A673 (cell line): Measurements from ENCODE around the gene GRIK3. TPM values are rescaled to one million over a fixed set of nuclear protein-coding genes. Genes with fewer than 3 reads are reported as not detected.

Experiments
- BruUV-seq: library from RNA; stranded (reverse); fragments of 400-500 nt; replicated peaks from 2 replicates; lab custom pipeline; 2021; lab: Mats Ljungman, UMichigan
- CTCF ChIA-PET: fragments of 300-600 bp; sonication (Branson Sonifier 250); formaldehyde crosslinking; loops from one replicate; lab custom pipeline; 2022; ENCODE audit warnings: antibody characterized with exemption; lab: Charles Lee
- POLR2A ChIA-PET: fragments of 300-600 bp; sonication (Branson Sonifier 250); formaldehyde crosslinking; loops from one replicate; lab custom pipeline; 2022; ENCODE audit warnings: antibody characterized with exemption; ENCODE audit not compliant: low non-redundant PET; lab: Charles Lee
- DNase-seq: peaks from one replicate; pipeline ENCODE4 v3.0.0-alpha.2; 2015; ENCODE audit warnings: low spot score
- H3K27ac ChIP-seq: fragments of 200-600 bp; sonication (generic); 2 replicates; pipeline ENCODE4 v1.5.1; 2016; ENCODE audit warnings: mixed run types, low read depth, mild to moderate bottlenecking, mixed read lengths, antibody characterized with exemption, low read length; ENCODE audit not compliant: poor library complexity, severe bottlenecking
- H3K27me3 ChIP-seq: fragments of 200-600 bp; sonication (generic); replicated peaks from 2 replicates; pipeline ENCODE4 v1.6.1; 2017; ENCODE audit warnings: mixed run types, low read depth, mild to moderate bottlenecking, mixed read lengths, antibody characterized with exemption, low read length; ENCODE audit not compliant: insufficient read depth, poor library complexity
- H3K36me3 ChIP-seq: fragments of 200-600 bp; sonication (generic); 2 replicates; pipeline ENCODE4 v1.6.1; 2016; ENCODE audit warnings: mixed run types, mild to moderate bottlenecking, mixed read lengths, antibody characterized with exemption, low read length; ENCODE audit not compliant: insufficient read depth, poor library complexity, severe bottlenecking
- H3K4me1 ChIP-seq: fragments of 200-600 bp; sonication (generic); 2 replicates; pipeline ENCODE4 v1.6.1; 2017; ENCODE audit warnings: mixed run types, mild to moderate bottlenecking, mixed read lengths, antibody characterized with exemption, low read length; ENCODE audit not compliant: insufficient read depth, poor library complexity, severe bottlenecking
- H3K4me3 ChIP-seq: fragments of 200-600 bp; sonication (generic); 2 replicates; pipeline ENCODE4 v1.5.1; 2016; ENCODE audit warnings: low read depth, mixed run types, mild to moderate bottlenecking, mixed read lengths, low read length; ENCODE audit not compliant: poor library complexity, severe bottlenecking
- H3K9me3 ChIP-seq: fragments of 200-600 bp; sonication (generic); 2 replicates; pipeline ENCODE4 v1.6.1; 2016; ENCODE audit warnings: mixed run types, low read depth, mild to moderate bottlenecking, mixed read lengths, antibody characterized with exemption, low read length; ENCODE audit not compliant: poor library complexity, severe bottlenecking
- CTCF ChIP-seq: fragments of 300-800, 200-600 bp; sonication (generic); conservative IDR thresholded peaks from 2 replicates; pipeline ENCODE4 v1.5.1; 2017; ENCODE audit warnings: low read depth, mild to moderate bottlenecking, antibody characterized with exemption, low read length, moderate library complexity, mixed read lengths
- EZH2 ChIP-seq: fragments of 200-600 bp; sonication (generic); IDR thresholded peaks from 2 replicates; pipeline ENCODE4 v1.6.1; 2017; ENCODE audit warnings: borderline replicate concordance, low read depth, mild to moderate bottlenecking, mixed read lengths, antibody characterized with exemption, low read length; ENCODE audit not compliant: poor library complexity, severe bottlenecking
- intact Hi-C: fragments of 100-400 bp; cut with micrococcal nuclease; formaldehyde crosslinking; loops from one replicate; pipeline ENCODE4 v1.10.0; 2022; ENCODE audit not compliant: unreplicated experiment
- total RNA-seq: library from RNA; stranded (reverse); gene quantifications from 2 replicates; pipeline ENCODE4 v1.2.3, GENCODE V29; 2021

The GRIK3 gene
- total RNA-seq, 1 experiment from 2014 or later: 0.17 TPM

GRCh38 chr1:37035014-37035691, 838 bp upstream of the GRIK3 start:
- Histone ChIP-seq H3K27ac (no peak overlapping the region), H3K4me3 (no peak overlapping the region), H3K27me3 (peaks cover 75% of the 10 kb centered on the region), H3K4me1 (no peaks in the 10 kb centered on the region), H3K9me3 (no peaks in the 10 kb centered on the region), H3K36me3 (no peaks in the 10 kb centered on the region)
- DNase-seq: no peak
- intact Hi-C loops: no loop called here
- POLR2A ChIA-PET: no interaction called here
- TF ChIP-seq EZH2 (peak; percentile 94), CTCF (no peak)
- no TSS peak for BruUV-seq
- CTCF ChIA-PET: no interaction called here

GRCh38 chr1:37033355-37034101, 787 bp downstream of the GRIK3 start:
- H3K27me3 ChIP-seq: peaks cover 75% of the 10 kb centered on the region
- H3K36me3 ChIP-seq: no peaks in the 10 kb centered on the region
- no peak for DNase-seq
- no TSS peak for BruUV-seq
- CTCF ChIA-PET: no interaction called here
- H3K27ac ChIP-seq: no peak overlapping the region
- intact Hi-C loops: no loop called here
- POLR2A ChIA-PET: no interaction called here
- TF ChIP-seq CTCF (no peak), EZH2 (peak; percentile 100)
- H3K4me3 ChIP-seq: peak overlapping the region; percentile 28
- H3K4me1 ChIP-seq: no peaks in the 10 kb centered on the region
- H3K9me3 ChIP-seq: no peaks in the 10 kb centered on the region

GRCh38 chr1:37032660-37033354, 1.5 kb downstream of the GRIK3 start:
- CTCF ChIA-PET: no interaction called here
- no peak for DNase-seq
- no peaks in the 10 kb centered on the region for H3K9me3 ChIP-seq
- no peaks in the 10 kb centered on the region for H3K36me3 ChIP-seq
- POLR2A ChIA-PET: no interaction called here
- no peak overlapping the region for H3K4me3 ChIP-seq
- no peak for TF ChIP-seq CTCF
- no peak for TF ChIP-seq EZH2
- H3K27ac ChIP-seq: no peak overlapping the region
- BruUV-seq: no TSS peak
- no peaks in the 10 kb centered on the region for H3K4me1 ChIP-seq
- intact Hi-C loops: no loop called here
- peaks cover 68% of the 10 kb centered on the region for H3K27me3 ChIP-seq
